Measurements from ENCODE around the gene NUDT1. TPM values are rescaled to one million over a fixed set of nuclear protein-coding genes. Genes with fewer than 3 reads are reported as not detected.

The NUDT1 gene
- total RNA-seq, 1 experiment from 2014 or later: 92.6 TPM

GRCh38 chr7:2299870-2300512, 58.0 kb downstream of the NUDT1 start:
- no peak overlapping the region for H3K27ac ChIP-seq (ENCODE audit: low read length)
- no peaks in the 10 kb centered on the region for H3K36me3 ChIP-seq (ENCODE audit: control insufficient read depth, insufficient read depth, low read length)
- intact Hi-C loops (cut with micrococcal nuclease; ENCODE audit: unreplicated experiment): no loop called here
- H3K4me1 ChIP-seq (ENCODE audit: control insufficient read depth, insufficient read depth, low read length): peaks cover 10% of the 10 kb centered on the region
- in situ Hi-C loops (cut with HindIII; ENCODE audit: low pct_unique_long_range_greater_than_20kb, low sequenced_read_pairs): no loop called here
- ChIA-PET POLR2A (interaction anchor here (0.6 kb wide), 1 partner anchor 14 kb away, joined by 5 read pairs; no protein-coding TSS in a partner anchor), CTCF (interaction anchor here (0.7 kb wide), 1 partner anchor 19 kb away, joined by 5 read pairs; no protein-coding TSS in a partner anchor)
- H3K4me3 ChIP-seq (ENCODE audit: low read depth in 2 of 2, low read length in 2 of 2): no peak overlapping the region
- no TSS peak for BruUV-seq (replicated peaks)
- H3K9me3 ChIP-seq (ENCODE audit: control insufficient read depth, insufficient read depth, low read depth, low read length): no peaks in the 10 kb centered on the region
- no peaks in the 10 kb centered on the region for H3K27me3 ChIP-seq (ENCODE audit: control insufficient read depth, insufficient read depth, low read length)
- TF ChIP-seq POLR2AphosphoS5 (IDR thresholded peaks at IDR 0.05; ENCODE audit: low read depth, low read length): no peak
- no peak for TF ChIP-seq REST (IDR thresholded peaks at IDR 0.05; ENCODE audit: insufficient read depth in 1 of 2, low read depth in 2 of 2, low read length in 1 of 2)
- no peak for TF ChIP-seq TCF7L2 (IDR thresholded peaks at IDR 0.05; ENCODE audit: low read depth, low read length)
- TF ChIP-seq CTCF (IDR thresholded peaks at IDR 0.05): no peak
- DNase-seq (ENCODE audit: low read depth, low spot score): no peak
- no peak for ATAC-seq

Small RNA genes lying within 50 kb of the gene (microRNA-seq; reads per million reads assigned to microRNA genes)
- 1.6 reads per million for gene MIR6836 (ENCODE audit: unreplicated experiment)

Other genes with a start within 250 kb of the NUDT1 start
- 70.8 TPM for gene MAD1L1, start 9.3 kb upstream of the NUDT1 start, total RNA-seq (2021; ENCODE audit: unreplicated experiment)
- gene MRM2, start within 50 bp of the NUDT1 start, total RNA-seq (2021; ENCODE audit: unreplicated experiment): 49.9 TPM
- 139 TPM for gene SNX8, start 72.2 kb downstream of the NUDT1 start, total RNA-seq (2021; ENCODE audit: unreplicated experiment)
- gene EIF3B, start 112.6 kb downstream of the NUDT1 start, total RNA-seq (2021; ENCODE audit: unreplicated experiment): 432 TPM
- gene CHST12, start 161.4 kb downstream of the NUDT1 start, total RNA-seq (2021; ENCODE audit: unreplicated experiment): 48.3 TPM
- not detected for gene GRIFIN, start 234.2 kb downstream of the NUDT1 start, total RNA-seq (2021; ENCODE audit: unreplicated experiment)